ENCODE data around the gene HAUS3.

GRCh38 chr4:2259036-2259540 is 17.2 kb upstream of the HAUS3 start:
- TF ChIP-seq POLR2A (IDR thresholded peaks at IDR 0.05) (no peak), CTCF (IDR thresholded peaks at IDR 0.05) (no peak)
